ENCODE data around the gene IGFBPL1.

The IGFBPL1 gene

DNA sequence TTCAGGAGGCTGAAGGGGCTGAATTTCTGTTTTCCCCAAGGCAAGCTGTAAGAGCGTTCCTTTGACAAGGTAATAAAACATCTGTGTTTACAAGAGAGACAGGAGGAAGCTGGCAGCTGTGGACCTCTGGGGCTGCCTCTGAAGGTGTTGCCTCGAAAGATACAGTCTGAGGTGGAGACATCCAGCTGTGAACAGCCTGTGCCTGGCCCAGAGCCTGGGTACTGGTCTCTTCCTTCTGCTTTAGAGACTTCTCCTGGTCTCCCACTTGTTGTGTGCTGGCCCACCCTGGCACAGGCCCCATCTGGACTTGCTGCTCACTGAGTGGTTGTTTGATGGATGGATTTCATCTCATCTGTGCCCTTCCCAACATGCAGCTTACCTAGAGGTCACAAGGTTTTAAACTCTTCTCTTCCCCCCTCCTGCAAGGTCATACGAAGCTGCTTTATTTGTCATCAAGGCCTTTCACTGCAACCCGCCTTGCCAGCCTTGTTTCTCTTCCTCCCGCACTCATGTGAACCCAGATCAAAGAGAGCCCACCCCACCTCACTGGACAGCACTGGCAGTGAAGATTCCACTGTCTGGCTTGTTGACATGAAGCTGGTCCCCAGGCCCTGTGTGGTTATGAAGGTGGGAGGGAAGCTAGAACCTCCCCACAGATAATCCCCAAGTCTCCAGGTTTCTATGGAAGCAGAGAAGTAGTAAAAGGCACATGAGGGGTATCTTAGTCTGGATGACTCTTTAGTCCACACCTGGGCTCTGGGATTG, 66.7 kb downstream of the IGFBPL1 start:
- no peak for DNase-seq (ENCODE audit: low read depth in 4 of 4, low spot score in 1 of 4)

DNA sequence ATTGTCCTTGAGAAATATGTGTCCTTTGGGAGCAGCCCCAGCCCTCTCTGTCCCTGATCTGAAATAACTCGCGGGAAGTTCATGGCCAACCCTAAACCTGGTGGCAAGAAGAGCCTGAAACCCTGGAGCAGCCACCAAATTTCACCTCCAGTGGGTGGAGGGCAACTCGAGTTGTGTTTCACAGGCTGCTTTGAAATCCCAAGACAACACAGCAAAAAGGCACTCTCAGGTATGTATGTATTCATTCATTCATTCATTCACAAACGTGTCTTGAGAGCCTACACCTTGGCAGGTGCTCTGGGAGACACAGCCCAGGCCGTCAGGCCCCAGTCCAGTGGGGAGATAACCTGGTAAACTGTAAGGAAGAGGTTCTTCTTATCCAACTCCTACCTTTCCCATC, 67.4 kb downstream of the IGFBPL1 start:
- DNase-seq (ENCODE audit: low read depth in 4 of 4, low spot score in 1 of 4) = no peak

Measured in stimulated activated CD4-positive, alpha-beta T cell treated with anti-CD3 and anti-CD28 coated beads, Interleukin-1b, Interleukin-23, amount 100 ng/mL, for 24 hours (primary cell).